NCI-H345 treated with DMSO at 0.1 percent for 48 hours (cell line): ENCODE data around the gene CCDC88B.

ENCODE experiments used
- DNase-seq: peaks from one replicate; lab custom pipeline; 2025; ENCODE audit not compliant: unreplicated experiment; lab: John Stamatoyannopoulos, UW

CCDC88B gene

DNA sequence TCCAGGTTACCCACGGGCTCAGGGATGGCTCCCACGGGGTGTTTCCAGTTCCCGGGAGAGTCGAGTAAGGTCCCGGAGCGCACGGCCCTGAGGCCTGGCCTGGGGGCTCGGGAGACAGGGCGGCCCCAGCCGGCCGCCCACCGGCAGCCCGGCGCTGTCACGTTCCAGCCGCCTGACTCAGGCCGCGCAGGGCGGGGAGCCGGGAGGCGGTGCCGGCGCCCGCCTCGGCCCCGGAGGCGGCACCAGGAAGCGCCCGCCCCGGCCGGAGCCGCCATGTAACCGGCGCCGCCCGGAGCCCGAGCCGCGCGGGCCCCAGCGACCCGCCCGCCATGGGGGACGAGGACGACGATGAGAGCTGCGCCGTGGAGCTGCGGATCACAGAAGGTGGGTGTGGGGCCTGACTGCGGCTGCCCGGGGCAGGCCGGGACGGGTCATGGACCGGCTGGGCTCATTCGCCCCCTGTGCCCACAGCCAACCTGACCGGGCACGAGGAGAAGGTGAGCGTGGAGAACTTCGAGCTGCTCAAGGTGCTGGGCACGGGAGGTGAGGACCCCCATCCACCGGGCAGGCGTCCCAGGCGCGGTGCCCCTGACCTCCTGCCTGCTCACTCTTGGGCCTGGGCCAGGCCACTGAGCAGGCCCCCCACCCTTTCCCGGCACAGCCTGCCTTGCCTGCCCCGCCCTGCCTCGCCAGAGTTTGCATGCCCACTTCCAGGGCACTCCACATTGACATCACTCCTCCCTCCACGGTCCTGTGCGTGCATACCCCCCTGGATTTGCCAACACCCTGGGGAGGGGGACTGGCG lies 19.1 kb downstream of the CCDC88B start, which contains the start of gene RPS6KA4:
Gene RPS6KA4, plus strand, starts transcription at position 256 of the 805 bp plus-strand sequence. Its CDS starts 74 bp downstream, at position 330.
- no peak for DNase-seq

DNA sequence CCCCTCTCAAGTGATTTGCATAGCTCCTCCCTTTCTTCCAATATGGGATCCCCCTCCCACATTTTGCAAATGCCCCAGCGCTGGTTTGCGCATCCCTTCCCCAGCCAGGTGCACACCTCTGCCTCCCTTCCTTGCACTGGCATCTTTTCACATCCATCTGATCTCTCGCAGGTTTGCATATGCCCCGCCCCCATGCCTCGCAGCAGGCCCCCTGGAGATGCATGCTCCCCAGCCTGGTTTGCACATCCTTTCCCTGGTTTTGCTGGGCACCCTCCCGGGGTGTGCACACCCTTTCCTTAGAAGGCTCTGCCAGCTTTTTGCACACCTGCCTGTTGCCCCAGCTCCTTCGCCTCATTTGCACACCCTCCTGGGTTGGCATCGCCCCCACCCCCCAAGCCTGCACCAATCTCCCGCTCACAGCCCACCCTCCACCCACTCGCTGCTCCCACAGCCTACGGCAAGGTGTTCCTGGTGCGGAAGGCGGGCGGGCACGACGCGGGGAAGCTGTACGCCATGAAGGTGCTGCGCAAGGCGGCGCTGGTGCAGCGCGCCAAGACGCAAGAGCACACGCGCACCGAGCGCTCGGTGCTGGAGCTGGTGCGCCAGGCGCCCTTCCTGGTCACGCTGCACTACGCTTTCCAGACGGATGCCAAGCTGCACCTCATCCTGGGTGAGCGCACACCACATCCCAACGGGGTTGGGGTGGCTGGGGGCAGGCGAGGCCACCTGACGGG lies 19.9 kb downstream of the CCDC88B start:
- no peak for DNase-seq

GRCh38 chr11:64360448-64360921 lies 20.5 kb downstream of the CCDC88B start:
- DNase-seq = no peak

DNA sequence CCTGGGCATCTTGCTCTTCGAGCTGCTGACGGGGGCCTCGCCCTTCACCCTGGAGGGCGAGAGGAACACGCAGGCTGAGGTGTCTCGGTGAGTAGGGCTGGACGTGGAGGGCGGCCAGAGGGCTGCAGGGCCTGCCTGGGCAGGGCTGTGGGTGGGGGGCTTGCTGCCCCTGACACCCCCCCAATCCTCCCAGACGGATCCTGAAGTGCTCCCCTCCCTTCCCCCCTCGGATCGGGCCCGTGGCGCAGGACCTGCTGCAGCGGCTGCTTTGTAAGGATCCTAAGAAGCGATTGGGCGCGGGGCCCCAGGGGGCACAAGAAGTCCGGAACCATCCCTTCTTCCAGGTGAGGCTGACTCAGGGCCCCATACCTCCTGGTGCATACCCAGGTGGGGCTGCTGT lies 21.7 kb downstream of the CCDC88B start:
- DNase-seq = no peak

- no peak for DNase-seq
These were observed 22.3 kb downstream of the CCDC88B start for GRCh38 chr11:64362339-64362738.

- DNase-seq = no peak
These were observed 24.4 kb downstream of the CCDC88B start for GRCh38 chr11:64364435-64364834.

DNA sequence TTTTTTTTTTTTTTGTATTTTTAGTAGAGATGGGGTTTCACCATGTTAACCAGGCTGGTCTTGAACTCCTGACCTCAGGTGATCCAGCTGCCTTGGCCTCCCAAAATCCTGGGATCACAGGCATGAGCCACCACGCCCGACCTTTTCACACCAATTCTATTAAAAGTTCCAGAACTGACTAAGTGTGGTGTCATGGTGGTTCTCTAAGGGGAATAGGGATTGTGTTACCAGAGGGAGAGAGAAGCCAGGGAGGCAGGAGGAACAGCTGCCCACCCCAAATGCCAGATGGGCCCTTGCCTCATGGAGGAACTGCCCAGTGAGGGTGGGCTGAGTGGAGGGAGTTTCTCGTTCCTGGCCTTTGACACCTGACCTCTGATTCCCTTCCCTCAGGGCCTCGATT lies 24.9 kb downstream of the CCDC88B start:
- DNase-seq = no peak

- DNase-seq = no peak
These were observed 26.7 kb downstream of the CCDC88B start for GRCh38 chr11:64366751-64367150.

GRCh38 chr11:64367931-64368672 lies 28.1 kb downstream of the CCDC88B start:
- DNase-seq = no peak

GRCh38 chr11:64368673-64369074 lies 28.7 kb downstream of the CCDC88B start:
- no peak for DNase-seq

DNA sequence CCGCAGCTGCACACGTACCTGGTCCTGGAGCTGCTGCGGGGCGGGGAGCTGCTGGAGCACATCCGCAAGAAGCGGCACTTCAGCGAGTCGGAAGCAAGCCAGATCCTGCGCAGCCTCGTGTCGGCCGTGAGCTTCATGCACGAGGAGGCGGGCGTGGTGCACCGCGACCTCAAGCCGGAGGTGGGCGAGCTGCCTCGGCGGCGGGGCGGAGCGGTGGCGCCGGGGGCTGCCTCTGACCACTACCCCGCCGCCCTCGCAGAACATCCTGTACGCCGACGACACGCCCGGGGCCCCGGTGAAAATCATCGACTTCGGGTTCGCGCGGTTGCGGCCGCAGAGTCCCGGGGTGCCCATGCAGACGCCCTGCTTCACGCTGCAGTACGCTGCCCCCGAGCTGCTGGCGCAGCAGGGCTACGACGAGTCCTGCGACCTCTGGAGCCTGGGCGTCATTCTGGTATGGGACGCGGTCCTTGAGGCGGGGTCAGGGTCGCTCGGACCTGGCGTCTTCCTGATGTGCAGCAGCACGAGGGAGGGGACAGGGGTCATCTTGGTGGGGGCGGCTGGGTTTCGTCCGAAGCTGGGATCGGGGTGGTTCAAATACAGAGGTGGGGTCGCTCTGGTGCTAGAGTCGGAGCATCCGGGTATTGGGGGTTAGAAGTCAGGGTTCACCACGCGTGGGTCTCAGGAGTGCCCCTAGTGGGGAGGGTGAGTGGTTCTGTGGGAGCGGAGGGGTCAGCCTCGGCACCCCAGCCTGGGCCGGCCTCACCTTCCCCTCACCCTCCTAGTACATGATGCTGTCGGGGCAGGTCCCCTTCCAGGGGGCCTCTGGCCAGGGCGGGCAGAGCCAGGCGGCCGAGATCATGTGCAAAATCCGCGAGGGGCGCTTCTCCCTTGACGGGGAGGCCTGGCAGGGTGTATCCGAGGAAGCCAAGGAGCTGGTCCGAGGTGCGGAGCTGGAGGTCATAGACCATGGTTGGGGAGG lies 29.7 kb downstream of the CCDC88B start:
- no peak for DNase-seq

DNA sequence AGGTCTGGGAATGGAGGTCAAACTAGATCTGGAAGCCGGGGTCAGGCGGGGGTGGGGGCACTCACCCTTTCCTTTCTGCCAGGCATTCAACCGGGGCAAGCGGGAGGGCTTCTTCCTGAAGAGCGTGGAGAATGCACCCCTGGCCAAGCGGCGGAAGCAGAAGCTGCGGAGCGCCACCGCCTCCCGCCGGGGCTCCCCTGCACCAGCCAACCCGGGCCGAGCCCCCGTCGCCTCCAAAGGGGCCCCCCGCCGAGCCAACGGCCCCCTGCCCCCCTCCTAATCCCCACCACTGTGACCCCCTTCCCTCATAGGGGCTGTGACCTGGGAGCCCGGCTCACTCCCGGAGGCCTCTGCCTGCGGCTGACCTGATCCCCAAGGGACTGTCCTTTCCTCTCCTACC lies 31.2 kb downstream of the CCDC88B start:
- no peak for DNase-seq

- no peak for DNase-seq
These were observed 32.0 kb downstream of the CCDC88B start for GRCh38 chr11:64372021-64372420.

DNA sequence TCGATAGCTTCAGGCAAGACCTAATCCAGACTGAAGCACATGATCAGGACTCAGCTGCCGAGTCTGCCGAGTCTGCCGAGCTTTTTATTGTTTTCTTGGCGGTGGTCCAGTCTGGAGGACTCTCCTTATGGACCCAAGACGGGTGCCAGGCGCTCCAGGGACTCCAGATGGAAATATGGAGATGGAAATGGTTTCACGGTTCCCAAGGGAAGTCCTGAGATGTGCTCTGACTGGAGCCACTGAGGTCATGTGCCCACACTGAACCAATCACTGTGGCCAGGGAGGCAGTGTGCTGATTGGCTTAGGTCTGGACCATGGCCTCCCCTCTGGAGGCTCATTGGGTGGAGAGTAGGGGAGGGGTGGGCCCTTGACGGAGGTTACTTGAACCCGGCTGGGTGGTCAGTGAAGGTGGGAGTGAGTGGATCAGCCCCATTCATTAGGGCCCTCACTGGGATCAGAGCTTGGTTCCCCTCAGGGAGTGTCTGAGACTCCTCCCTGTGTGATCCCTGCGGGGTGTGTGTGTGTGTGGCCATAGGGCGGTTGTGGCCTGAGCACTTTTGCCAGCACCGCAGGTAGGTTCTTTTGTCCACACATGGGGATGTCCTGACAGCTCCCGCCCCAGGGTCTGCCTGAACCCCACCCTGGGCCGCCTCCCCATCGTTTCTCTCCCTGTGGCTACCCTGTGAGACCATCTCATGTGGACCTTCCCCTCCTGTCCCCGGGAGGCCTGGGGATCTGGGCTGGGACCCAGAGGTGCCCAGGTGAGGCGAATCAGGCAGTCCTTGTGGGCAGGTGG lies 33.0 kb downstream of the CCDC88B start:
- DNase-seq = no peak

GRCh38 chr11:64373598-64373974 lies 33.6 kb downstream of the CCDC88B start:
- no peak for DNase-seq

DNA sequence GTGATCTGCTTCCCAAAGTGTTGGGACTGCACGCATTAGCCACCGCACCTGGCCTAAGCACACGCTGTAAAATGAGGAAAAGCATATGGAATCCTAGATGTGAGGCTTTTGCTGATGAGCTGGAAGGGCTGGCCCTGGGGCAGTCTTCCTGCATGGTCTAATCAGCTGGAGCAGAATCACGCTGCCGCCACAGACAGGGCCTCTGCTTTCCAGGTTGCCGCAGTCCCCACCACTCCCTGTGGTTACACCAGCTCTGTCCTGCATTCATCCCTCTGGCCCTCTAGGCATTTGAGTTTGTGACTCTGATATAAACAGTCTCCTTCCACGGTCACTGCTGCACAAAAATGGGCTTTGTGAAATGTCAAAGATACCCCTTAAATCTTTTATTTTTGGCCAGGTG lies 36.1 kb downstream of the CCDC88B start:
- DNase-seq = no peak

DNA sequence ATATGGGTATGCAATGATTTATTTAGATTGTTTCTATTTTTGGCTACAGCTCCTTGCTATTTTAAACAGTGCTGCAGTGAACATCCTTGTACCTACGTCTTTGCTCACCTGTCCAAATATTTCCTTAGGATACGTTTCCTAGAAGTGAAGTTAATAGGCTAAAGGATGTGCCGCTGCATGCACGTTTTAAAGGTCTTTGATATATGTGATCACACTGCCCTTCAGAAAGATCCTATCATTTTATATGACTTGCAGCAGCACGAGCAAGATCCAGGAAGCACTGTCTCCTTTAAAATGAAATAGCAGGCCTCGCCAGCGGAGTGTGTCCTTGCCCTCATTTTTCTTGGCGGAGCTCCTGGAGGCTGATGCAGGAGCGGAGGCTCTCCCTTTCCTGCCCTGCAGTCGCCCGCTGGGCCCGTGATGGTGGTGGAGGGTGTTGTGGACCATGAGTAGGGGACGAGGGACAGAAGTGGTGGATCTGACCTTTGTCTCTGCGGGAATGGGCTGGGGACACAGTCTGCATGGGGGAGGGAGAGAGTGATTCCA lies 38.4 kb downstream of the CCDC88B start:
- no peak for DNase-seq

DNA sequence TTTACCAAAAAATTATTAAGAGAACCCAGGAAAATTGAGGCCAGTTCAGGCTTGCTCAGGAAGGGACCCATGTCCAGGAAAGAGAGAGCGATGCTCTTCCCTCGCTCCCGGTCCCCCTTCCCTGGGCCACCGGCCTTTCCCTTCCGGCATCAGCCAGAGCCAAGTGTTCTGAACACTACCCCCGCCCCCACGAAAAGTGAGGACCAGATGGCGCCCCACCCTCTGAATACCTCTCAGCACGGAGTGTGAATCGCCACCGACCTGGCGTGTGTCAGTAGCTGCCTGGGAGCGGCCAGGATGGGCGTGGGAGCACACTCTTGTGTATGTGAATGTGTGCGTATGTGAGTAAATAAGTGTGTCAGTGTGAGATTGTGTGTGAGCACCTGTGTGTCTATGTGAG lies 39.2 kb downstream of the CCDC88B start:
- no peak for DNase-seq
